ENCODE results near the gene GAB2.

GAB2 gene

GRCh38 chr11:78217650-78218541 is 199.7 kb downstream of the GAB2 start:
- Histone ChIP-seq H2AFZ (ENCODE audit: low read depth, low read length) (no peak overlapping the region), H4K20me1 (ENCODE audit: insufficient read depth, low read length) (0 out of 2 replicates have a peak, but pooled peaks cover 4% of the 10 kb centered on the region), H3K4me3 (ENCODE audit: low read depth in 1 of 2, low read length in 2 of 2) (no peak overlapping the region), H3K4me2 (ENCODE audit: insufficient read depth, low read length) (no peak overlapping the region), H3K9me3 (ENCODE audit: insufficient read depth, low read length, severe bottlenecking) (no peaks in the 10 kb centered on the region), H3K4me1 (ENCODE audit: insufficient read depth, low read length) (peaks cover 20% of the 10 kb centered on the region), H3K27ac (ENCODE audit: low read length) (peak overlapping the region; percentile 30), H3K36me3 (ENCODE audit: insufficient read depth, low read length) (peaks cover 96% of the 10 kb centered on the region), H3K79me2 (ENCODE audit: insufficient read depth, low read length) (peaks cover 3% of the 10 kb centered on the region; the same call in 1 of the 2 replicates), H3K27me3 (ENCODE audit: insufficient read depth, low read length, poor library complexity) (no peaks in the 10 kb centered on the region), H3K9ac (ENCODE audit: low read depth, low read length) (no peak overlapping the region)
- DNase-seq: no peak
- no peak for ATAC-seq (ENCODE audit: insufficient read depth, low read depth)
- no peak for TF ChIP-seq CTCF (IDR thresholded peaks at IDR 0.05; ENCODE audit: borderline replicate concordance, extremely low read depth, low read length, poor library complexity, severe bottlenecking)
- no peak for TF ChIP-seq EZH2 (IDR thresholded peaks at IDR 0.05; ENCODE audit: borderline replicate concordance, low read depth, low read length, severe bottlenecking)

DNA sequence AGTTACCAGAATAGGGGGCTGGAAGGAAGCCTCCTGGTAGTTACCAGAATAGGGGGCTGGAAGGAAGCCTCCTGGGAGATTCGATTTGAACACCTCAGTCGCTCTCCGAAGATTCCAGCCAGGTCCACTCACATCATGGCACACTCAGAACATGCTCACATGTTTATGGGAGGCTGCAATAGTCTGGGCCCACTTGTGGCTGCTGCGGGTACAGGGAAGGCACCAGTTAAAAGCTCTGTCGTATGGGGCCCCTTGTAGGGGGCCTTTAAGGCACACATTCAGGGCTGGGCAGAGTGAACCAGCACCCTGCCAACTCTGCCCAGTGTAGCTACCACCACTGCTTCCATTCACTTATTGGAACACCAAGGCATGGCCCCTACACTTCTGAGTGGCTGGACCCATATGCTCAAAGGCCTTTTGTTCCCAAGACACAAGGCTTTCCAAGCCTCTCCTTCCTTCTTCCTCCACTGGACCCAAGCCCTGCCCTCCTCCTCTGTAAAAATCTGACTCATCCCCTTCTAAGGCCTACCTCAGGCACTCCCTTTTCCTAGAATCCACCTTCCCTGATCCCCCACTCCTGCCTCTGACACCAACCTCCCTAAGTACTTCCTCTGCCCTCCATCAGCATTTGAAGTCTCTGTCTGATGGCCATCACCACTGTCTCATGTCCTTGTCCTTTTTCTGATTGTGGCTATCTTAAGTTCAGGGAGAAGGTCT is 200.9 kb downstream of the GAB2 start:
- Histone ChIP-seq H3K4me2 (ENCODE audit: insufficient read depth, low read length) (no peak overlapping the region), H3K4me3 (ENCODE audit: low read depth in 1 of 2, low read length in 2 of 2) (no peak overlapping the region), H2AFZ (ENCODE audit: low read depth, low read length) (no peak overlapping the region), H3K79me2 (ENCODE audit: insufficient read depth, low read length) (peaks cover 3% of the 10 kb centered on the region; the same call in 1 of the 2 replicates), H4K20me1 (ENCODE audit: insufficient read depth, low read length) (0 out of 2 replicates have a peak, but pooled peaks cover 4% of the 10 kb centered on the region), H3K9ac (ENCODE audit: low read depth, low read length) (no peak overlapping the region), H3K36me3 (ENCODE audit: insufficient read depth, low read length) (peaks cover 90% of the 10 kb centered on the region), H3K4me1 (ENCODE audit: insufficient read depth, low read length) (peaks cover 20% of the 10 kb centered on the region), H3K27me3 (ENCODE audit: insufficient read depth, low read length, poor library complexity) (no peaks in the 10 kb centered on the region), H3K9me3 (ENCODE audit: insufficient read depth, low read length, severe bottlenecking) (no peaks in the 10 kb centered on the region), H3K27ac (ENCODE audit: low read length) (peak overlapping the region; percentile 44)
- ATAC-seq (ENCODE audit: insufficient read depth, low read depth): 0 out of 3 replicates have a peak, but pooled peaks have one; percentile 10
- TF ChIP-seq CTCF (IDR thresholded peaks at IDR 0.05; ENCODE audit: borderline replicate concordance, extremely low read depth, low read length, poor library complexity, severe bottlenecking): no peak
- TF ChIP-seq EZH2 (IDR thresholded peaks at IDR 0.05; ENCODE audit: borderline replicate concordance, low read depth, low read length, severe bottlenecking): no peak
- no peak for DNase-seq

GRCh38 chr11:78216021-78216420 is 201.6 kb downstream of the GAB2 start:
- Histone ChIP-seq H3K36me3 (ENCODE audit: insufficient read depth, low read length) (peaks cover 83% of the 10 kb centered on the region), H3K27ac (ENCODE audit: low read length) (peak overlapping the region; percentile 44; the same call in 1 of the 2 replicates), H3K4me3 (ENCODE audit: low read depth in 1 of 2, low read length in 2 of 2) (no peak overlapping the region), H3K9me3 (ENCODE audit: insufficient read depth, low read length, severe bottlenecking) (no peaks in the 10 kb centered on the region), H4K20me1 (ENCODE audit: insufficient read depth, low read length) (0 out of 2 replicates have a peak, but pooled peaks cover 4% of the 10 kb centered on the region), H3K79me2 (ENCODE audit: insufficient read depth, low read length) (peaks cover 3% of the 10 kb centered on the region; the same call in 1 of the 2 replicates), H3K4me1 (ENCODE audit: insufficient read depth, low read length) (peaks cover 20% of the 10 kb centered on the region), H2AFZ (ENCODE audit: low read depth, low read length) (no peak overlapping the region), H3K4me2 (ENCODE audit: insufficient read depth, low read length) (no peak overlapping the region), H3K9ac (ENCODE audit: low read depth, low read length) (no peak overlapping the region), H3K27me3 (ENCODE audit: insufficient read depth, low read length, poor library complexity) (no peaks in the 10 kb centered on the region)
- TF ChIP-seq CTCF (IDR thresholded peaks at IDR 0.05; ENCODE audit: borderline replicate concordance, extremely low read depth, low read length, poor library complexity, severe bottlenecking) (no peak), EZH2 (IDR thresholded peaks at IDR 0.05; ENCODE audit: borderline replicate concordance, low read depth, low read length, severe bottlenecking) (no peak)
- ATAC-seq (ENCODE audit: insufficient read depth, low read depth) (no peak), DNase-seq (no peak)

All from DND-41 (cell line).